Endometrium (tissue), 2 donors: ENCODE data around the gene RFLNA.
"Not testable (repeated sequence)": the region's sequence is repeated elsewhere in the genome, so short reads cannot be mapped to it uniquely, and the experiment has no call there.

Experiments used
- FAIRE-seq: peaks from 2 replicates; lab custom pipeline; 2012; peaks lifted over from hg19 to GRCh38; lab: Jason Lieb, UNC
- donor health status: control.
- donor health status: control.

RFLNA gene

DNA sequence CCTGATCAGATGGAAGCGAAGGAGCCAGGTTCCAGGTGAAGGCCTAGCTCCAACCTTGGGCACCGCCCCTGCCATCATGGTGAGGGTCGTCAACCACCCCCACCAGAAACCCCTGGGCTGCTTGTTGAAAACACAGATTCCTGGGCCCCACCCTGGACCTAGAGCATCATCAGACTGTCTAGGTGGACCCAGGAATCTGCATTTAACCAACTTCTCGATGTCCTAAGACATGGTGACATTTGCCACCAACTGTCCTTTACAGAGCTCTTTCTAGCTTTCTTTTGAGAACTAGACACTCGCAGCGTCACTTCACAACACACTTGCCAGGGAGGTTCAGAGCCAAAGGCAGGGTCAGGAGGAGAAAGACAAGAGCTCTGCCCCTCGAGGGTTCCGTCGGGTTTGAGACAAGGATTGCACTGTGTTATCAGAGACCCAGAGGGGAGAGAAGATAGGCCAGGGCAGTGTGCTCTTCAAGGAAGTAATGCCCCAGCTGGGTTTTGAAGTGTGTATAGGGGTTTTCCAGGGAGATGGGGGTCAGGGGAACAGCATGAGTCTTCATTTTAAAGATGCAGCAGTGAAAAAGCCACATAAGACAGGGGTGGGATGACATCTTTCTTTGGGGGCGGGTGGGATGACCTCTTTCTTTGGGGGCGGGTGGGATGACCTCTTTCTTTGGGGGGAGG, 24.6 kb downstream of the RFLNA start:
- FAIRE-seq: no peak

DNA sequence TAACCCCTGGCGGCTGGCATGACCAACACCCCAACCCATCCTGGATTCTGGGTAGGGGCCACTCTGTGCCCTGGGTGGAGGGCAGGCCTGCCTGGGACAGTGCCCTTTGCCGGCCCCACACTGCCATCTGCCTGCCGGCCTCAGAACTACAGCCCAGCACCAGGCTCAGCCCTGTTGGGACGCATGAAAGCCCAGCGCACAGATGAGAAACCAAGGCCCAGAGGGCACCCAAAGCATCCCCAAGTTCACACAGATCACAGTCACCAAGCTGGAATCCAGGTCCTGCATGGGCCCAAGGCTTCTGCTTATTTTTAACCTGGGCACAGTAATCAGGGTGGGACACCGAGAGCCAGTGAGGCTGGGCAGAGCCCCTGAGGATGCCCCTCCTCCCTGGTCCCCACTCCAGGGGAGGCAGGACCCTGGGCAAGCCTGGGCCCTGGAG, 26.2 kb downstream of the RFLNA start:
- FAIRE-seq: no peak

GRCh38 chr12:124321556-124322270, 26.8 kb downstream of the RFLNA start:
- FAIRE-seq: no peak

DNA sequence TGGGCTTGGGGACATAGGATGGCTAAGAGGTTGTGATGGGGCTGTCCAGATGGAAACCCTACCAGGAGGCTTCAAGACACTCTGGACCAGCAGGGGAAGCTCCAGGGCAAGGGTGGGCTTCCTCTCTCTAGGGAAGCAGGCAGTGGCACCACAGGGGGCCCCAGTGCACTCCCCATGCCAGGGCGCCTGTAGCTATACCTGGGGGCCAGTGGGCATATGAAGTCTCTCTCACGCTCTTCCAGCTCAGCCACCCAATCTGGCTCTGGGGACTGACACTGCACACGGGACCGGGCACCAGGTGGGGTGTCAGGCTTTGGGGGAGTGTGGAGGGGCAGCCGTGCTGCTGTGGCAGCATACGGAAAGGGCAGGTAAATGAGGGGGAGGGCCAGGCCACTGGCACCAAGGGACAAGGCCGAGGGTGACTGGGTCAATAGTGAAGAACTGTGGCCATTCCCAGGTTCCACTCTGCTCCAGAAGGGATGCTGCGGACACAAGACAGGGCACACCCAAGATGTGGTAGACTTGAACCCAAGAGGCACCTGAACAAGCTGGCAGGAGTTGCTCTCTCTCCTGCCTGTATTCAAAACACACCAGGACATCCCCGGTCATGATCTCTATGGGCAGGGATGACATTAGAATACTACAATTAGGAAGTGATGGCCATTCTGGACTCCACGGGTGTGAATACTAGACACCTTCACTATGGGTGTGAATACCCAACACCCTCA, 27.5 kb downstream of the RFLNA start:
- no peak for FAIRE-seq

DNA sequence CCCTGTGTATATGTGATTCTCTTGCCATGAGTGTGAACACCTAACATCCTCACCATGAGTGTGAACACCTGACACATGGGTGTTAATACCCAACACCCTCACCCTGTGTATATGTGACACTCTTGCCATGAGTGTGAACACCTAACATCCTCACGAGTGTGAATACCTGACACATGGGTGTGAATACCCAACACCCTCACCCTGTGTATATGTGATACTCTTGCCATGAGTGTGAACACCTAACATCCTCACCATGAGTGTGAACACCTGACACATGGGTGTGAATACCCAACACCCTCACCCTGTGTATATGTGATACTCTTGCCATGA, 28.1 kb downstream of the RFLNA start:
- FAIRE-seq: not testable (repeated sequence)

- no peak for FAIRE-seq
These were observed 29.1 kb downstream of the RFLNA start for GRCh38 chr12:124323771-124324530.

DNA sequence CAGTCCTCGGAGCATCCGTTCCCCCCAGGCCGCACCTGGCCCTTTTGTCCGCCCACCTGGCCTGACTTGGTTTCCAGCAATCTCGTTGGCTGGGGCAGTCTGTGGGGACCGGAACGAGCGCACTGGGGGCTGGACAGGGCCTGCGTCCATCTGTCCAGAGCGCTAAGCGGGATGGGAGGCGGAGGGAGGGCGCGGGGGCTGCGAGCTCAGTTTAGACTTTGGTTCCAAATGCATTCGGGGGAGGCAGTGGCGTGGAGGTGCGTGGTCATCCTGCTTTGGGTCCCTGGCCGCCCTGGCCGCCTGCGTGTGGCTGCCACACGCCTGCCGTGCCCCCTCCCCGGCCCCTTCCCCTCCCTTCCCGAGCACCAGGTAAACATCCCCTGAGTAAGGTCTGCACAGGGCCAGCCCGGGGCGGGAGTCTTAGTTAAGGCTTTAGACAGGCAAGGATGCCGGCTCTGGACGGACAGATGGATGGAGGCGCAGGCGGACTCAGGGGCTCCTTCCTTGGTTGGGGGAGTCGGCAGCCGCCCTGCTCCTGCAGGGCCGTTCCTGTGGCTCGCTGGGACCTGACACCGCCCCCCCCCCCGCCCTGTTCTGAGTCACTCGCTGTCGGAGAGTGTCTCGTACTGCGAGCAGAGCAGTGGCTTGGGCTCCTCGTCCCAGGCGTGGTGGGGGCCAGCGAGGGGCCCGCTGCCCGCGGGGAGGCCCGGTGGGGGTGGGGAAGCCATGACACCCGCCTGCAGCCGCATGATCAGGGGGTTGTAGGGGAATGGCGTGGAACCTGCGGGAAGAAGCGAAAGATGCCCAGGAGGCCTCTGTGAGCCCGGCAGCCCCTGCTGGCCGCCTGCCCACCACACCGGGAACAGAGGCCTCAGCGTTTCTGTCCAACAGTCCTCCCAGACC, 30.2 kb downstream of the RFLNA start:
- FAIRE-seq: no peak

DNA sequence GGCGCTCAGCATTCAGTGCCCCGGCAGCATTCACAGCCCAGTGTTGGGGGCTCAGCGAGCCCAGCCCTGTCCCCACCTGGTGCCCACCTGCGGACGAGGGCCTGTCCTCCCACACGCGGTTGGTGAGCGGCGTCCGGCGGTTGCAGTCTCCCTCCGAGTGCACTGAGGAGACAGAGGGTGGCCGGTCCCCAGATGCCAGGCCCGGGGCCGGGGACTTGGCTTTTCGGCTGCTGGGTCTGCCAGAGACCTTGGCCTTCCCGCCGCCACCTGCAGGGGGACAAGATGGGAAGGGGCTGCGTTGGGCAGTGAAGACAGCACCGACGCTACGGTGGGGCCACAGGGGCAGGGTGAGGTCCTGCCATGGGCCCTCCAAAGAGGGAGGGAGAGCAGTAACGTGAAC, 31.2 kb downstream of the RFLNA start:
- FAIRE-seq: no peak

DNA sequence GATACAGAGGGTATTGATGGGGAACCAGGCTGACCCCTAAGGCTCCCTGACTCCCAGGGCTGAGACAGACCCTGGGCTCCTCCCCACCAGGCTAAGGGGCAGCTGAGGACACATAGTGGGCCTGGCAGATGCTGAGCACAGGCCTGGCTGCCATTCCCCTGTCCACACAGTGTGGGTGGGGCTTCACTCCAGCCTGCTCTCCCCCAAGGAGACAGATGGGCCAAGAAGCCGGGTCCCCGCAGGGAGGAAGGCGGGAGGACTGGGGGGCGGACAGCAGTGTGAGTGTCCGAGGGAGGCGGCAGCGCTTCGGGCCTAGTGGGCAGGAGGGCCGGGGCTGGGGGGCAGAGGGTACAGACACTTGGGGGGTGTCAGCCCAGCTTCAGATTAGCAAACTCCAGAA, 32.0 kb downstream of the RFLNA start:
- no peak for FAIRE-seq

DNA sequence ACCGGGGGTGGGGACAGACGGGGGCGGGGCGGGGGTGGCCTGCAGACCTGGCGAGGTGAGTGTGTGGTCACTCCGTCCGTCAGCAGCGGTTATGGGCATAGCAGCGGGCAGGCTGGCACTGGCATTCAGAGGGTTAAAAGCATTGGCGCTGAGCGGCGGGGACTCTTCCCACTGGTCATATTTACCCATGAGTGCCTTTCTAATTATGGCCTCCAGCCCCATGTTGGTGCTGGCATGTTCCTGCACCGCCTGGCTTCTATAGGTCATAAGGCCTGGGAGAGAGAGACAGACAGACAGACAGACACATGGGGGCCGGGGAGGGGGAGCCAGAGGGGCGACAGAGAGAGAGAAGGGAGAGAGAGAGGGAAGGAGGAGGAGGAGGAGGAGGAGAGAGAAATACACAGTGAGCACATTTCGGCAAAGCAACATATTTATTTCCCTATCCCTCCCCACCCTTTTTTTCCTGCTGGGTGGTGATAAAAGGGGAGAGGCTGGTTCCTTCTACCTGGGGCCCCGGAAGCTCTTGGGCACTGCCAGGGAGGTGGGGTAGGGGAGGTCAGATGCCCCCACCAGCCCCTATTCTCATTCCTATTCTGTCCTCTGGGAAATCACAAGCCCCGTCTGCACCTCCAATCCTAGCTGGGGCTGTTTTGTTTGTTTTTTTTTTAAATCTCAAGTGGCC, 32.6 kb downstream of the RFLNA start:
- FAIRE-seq: no peak

- no peak for FAIRE-seq
These were observed 33.2 kb downstream of the RFLNA start for GRCh38 chr12:124328116-124328515.

- no peak for FAIRE-seq
These were observed 33.7 kb downstream of the RFLNA start for GRCh38 chr12:124328636-124329035.

DNA sequence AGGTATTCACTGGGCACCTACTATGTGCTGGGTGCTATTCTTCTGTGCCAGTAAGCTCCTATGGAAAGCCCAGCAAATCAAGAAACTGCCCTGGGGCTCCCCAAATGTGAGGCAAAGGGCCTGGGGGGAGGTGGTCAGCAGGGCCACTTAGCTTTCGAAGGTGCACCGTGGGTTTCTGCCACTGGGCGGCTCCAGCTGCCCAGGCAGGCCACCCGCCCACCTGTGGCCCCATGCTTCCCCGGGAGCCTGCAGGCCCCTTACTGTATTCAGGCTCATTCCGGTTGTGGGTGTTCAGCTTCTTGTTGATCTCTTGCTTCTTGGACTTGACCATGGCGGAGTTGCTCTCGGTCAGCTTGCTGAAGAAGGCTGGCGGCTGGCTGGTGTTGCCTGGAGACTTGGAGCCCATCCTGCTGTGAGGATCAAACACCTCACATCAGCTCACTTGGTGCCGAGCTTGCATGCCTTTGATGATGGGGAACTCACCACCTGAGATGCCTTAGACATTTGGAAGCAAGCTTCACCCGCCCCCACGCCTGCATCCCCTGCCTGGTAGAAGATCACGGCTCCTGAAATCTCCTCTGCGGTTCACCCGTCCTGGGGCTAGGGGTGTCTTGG, 37.3 kb downstream of the RFLNA start:
- FAIRE-seq: no peak

DNA sequence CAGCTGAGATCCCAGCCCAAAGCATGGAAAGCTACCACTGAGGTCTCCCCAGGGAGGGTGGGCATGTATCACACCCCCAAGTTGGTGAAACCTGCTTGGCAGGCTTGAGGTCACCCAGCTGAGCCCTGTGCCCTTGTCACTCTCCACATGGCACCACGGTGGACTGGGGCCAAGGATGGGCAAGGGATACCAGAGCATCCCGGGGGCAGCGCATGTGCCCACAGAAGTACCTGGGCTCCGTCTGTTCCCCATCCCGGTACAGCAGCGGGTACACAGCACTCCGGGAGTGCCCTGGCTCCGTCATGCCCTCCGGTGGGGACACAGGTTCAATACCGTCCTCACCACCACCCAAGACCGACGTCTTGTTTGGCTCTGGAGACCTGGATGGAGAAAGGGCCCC, 38.0 kb downstream of the RFLNA start:
- no peak for FAIRE-seq

- no peak for FAIRE-seq
These were observed 38.8 kb downstream of the RFLNA start for GRCh38 chr12:124333724-124334123.

DNA sequence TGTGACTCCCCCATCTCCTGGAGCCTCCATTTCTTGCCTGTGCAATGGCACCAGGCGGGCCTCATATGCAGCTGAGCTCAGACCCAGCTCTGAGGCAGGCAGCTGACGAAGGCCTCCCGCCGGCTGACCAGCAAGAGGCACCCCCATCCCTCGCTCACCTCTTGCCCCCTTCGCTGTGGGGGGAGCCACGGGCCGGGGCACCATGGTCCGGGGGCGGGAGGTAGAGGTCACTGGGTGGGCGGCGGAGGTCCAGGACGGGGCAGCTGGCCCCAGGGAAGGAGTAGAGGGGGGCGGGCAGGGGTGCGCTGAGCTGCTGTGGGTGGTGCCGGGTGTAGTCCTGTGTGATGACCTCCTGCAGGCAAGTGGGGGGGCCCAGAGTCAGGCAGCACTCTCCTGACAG, 39.4 kb downstream of the RFLNA start:
- FAIRE-seq: no peak

- FAIRE-seq: no peak
These were observed 40.1 kb downstream of the RFLNA start for GRCh38 chr12:124334976-124335375.

DNA sequence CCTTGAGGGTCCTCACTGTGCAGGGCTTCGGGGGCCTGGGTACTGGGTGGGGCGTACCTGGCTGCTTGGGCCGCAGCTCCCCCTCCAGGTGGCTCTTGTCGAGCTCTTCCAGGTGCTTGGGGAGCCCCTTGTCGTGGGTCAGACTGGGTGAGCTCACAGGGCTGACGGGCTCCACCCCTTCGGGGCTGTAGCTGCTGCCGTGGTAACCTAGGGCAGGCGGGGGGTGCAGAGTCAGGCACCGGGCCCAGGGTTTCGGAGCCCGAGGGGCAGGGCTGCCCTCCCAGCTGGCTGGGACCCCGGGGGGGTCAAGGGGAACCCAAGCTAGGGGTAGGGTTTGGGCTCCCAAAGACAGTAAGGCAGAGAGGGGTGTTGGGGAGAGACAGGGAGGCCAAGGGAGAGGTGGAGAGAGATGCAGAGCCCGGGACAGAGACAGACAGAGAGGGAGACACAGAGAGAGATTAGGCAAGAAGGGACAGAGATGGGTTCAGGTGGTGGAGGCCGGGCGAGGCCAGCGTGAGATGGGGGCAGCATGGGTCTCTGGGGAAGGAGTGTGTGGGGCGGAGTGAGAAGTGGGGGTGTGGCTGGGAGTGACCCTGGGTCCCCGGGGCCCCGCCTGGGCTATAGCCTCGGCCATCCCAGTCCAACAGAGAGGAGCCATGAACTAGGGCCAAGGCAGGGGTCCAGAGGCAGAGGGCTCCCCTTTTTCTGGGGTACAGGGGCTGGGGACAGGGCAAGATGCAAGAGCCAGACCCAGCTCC, 40.7 kb downstream of the RFLNA start:
- no peak for FAIRE-seq

DNA sequence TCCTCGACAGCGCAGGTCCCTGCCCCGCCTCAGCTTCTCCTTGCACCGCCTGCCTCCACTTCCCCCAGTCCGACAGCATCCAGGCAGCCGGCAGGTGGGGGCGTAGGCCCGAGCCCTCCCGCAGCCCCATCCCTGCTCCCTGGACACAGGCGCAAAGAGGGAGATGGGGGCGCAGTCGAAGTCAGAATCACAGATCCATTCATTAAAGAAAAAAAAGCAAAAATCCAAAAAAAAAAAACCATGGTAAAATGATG, 41.2 kb downstream of the RFLNA start:
- FAIRE-seq: no peak
